HG02610 (cell line): ENCODE measurements around the gene SNRPB.
"Not testable (repeated sequence)": the region's sequence is repeated elsewhere in the genome, so short reads cannot be mapped to it uniquely, and the experiment has no call there.

Source experiments
- ATAC-seq: cut with Tn5 transposase; IDR thresholded peaks from one replicate; pipeline ENCODE4 v1.9.1; 2021; ENCODE audit warnings: mild to moderate bottlenecking, moderate library complexity; ENCODE audit not compliant: unreplicated experiment

Gene SNRPB

DNA sequence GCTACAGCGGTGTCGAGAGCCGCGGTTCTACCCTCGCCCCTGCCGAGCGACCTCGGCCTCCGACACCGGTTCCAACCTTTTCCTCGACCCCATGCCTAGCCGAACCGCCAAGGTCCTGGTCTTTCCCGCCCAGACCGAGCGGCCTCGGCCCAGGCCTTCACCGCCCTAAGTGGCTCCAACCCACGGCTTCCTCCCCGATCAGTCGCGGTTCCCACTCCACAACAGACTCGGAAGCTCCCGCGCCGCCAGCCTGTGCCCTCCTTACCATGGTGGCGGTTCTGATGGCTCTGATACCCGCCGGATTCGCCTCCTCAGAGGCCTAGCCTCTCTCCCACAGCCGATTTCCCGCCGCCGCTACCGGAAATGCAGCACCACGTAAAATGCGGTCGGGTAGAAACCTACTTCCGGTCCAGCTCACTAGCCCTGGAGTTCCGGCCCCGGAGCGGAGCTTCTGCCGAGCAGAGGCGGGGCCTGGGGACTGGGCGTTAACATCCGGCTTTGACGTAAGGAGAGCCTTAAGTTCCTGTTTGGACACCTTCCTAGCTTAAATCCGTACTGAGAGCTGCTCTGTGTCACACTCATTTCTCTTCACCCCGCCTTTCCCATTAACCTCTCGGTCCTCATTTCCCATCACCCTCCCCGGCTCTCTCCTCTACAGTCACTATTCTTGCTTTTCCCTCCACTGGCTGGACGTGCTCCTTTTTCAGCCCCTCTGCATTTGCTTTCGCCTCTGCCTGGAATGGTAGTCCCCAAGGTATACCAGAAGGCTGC is at the start of gene SNRPB:
TSS of gene SNRPB (minus strand) at position 367 of the 771 bp plus-strand sequence. CDS start at position 268, 99 bp downstream.
- ATAC-seq = peak; percentile 98

DNA sequence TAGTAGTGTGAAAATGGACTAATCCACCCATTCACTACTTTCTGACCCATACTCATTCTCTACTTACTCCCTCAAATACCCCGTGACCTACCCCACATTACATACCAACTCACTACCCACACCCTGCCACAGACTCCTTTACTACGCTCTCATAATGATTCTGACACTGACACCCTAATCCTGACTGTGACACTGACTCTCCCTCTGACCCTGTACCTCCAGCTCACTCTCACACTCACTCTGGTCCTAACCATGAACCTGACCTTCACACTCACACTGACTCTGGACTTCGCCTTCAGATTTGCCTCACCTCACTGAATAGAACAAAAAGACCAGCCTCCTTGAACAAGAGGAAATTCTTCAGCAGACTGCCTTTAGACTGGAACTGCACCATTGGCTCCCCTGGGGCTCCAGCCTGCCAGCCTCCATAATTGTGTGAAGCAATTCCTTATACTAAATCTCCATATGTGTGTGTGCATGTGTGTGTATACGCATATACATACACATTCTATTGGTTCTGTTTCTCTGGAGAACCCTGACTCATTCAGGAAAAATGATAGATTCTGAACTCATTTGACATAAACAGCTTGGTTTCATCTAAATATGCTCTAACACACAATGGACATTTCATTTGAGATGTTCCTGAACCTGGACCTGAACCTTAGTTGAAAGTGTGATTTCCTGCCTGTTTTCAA is 48.7 kb upstream of the SNRPB start:
- ATAC-seq = no peak

DNA sequence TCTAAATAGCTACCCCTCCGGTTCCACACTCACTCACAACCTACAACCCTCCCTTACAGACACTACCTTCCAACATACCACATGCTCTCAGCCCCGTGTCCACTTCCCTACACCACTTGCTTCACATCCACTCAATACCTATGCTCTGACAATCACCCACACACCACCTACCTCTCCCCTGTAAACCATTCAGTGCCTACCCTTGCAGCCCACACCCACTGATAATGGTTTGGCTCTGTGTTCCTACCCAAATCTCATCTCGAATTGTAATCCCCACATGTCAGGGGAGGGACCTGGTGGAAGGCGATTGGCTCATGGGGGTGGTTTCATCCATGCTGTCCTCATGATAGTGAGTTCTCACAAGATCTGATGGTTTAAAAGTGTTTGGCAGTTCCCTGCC is 48.0 kb upstream of the SNRPB start:
- ATAC-seq = no peak

DNA sequence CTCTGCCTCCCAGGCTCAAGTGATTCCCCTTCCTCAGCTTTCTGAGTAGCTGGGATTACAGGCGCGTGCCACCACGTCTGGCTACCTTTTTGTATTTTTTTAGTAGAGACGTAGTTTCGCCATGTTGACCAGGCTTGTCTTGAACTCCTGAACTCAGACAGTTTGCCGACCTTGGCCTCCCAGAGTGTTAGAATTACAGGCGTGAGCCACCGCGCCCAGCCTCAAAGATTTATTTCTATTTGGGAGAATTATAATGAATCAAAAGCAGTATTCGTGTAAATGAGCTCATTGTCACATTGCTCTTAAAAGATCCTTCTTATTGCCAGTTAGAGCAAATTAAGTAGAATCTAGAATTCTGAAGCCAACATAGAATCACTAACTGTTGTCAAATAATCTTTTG is 47.5 kb upstream of the SNRPB start:
- ATAC-seq = no peak

DNA sequence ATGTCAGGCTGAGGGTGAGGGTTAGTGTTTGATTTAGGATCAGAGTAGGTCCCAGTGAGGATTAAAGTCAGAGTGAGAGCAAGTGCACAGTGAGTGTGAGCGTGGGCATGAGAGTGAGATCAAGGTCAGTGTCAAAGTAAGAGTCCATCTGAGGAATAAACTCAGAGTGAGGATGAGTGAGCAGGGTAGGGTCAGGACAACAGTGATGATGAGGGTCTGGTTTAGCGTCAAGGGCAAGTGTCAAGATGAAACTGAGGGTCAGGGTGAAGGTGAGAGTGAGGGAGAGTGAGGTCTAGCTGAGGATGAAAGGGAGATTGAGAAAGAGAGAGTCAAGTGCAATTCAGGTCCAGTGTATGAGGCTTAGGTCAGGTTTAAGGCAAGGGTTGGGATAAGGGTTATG is 45.8 kb upstream of the SNRPB start:
- ATAC-seq = no peak

DNA sequence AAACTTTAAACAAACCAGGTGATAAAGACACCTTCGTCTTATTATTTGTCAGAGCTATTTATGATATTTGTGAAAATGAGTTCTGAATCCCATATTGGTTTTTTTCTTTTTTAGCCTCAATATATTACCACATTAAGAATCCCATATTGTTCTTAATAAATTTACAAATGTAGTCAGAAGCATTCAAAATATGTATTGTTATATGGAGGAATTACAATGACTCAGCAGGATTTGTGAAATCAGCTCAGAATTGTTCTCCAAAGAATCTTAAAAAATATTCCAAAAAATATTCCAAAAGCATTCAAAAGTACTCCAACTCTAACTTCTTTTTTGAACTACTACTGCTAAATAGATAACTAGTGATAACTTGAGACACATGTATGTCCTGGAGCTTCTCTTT is 44.6 kb upstream of the SNRPB start:
- no peak for ATAC-seq

DNA sequence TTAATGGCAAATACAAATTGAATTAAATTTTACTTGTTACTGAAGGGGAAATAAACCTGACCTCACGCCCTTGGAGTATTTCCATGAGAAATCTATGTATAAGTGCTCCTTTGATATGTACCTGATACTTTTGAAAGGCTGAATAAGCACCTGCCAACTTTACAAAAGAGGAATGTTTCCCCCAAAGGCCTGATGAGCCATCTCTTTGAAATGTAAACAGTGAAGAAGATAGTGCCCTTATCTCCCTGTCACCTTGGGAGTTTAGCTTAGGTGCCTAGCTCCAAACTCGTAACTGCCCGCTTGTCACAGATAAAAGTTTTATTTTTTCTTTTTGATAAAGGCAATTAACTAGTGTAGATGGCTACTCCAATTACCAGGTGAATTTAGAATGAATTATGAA is 39.2 kb upstream of the SNRPB start:
- ATAC-seq = no peak

DNA sequence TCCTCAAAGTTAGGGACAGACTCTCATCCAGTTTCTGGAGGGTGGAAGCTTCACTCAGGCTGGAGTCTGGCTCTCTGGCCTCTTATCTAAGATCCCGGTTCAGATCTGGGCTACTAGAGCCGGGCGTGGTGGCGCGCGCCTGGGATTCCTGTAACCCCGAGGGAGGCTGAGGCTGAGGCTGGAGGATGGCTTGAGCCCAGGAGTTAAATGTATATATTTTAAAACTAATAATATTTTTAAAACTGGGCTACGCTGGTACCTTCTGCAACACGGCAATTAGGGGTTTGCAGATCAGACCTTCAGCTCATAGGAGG is 38.8 kb upstream of the SNRPB start:
- ATAC-seq = no peak

DNA sequence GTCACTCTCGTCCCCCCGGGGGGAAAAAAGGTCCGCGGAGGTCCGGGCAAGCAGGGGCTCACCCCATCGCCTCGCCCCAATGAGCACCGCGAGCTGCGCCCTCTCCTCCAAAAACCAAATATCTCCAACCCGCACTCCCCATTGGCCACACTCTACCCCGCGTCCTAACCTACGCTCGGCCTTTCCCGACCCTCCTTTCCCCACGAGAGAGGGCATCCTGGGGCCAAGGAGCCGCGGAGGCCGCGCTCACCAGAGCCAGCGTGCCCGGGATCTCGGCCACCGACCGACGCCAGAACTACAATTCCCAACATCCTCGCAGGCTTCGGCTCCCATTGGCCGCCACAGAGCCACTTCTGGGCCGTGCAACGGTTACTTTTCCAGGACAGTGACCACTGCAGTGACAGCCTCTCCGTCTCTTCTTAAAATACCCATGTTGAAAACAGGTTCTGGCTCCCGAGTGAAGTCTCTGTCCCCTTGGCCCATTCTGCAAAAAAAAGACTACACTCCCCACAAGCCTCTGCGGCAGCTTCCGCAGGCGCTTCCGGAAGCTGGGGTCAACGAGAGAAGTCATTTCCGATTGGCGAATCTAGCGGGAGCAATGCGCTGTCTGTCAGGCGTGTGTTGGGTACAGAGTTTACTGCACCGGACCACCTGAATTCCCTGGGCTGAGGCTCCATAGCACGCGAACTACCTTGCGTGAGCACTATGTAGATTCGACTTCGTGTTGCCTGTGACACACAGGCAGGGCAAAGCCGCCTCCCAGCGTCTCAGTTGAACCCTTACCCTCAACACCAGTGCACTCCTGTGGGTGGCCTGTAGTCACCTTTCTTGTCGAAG is 38.3 kb upstream of the SNRPB start, which contains the start of gene ZNF343:
TSS of gene ZNF343 (minus strand) at position 285 of the 837 bp plus-strand sequence. CDS start 15,020 bp downstream, outside the sequence.
- ATAC-seq = peak; percentile 91

DNA sequence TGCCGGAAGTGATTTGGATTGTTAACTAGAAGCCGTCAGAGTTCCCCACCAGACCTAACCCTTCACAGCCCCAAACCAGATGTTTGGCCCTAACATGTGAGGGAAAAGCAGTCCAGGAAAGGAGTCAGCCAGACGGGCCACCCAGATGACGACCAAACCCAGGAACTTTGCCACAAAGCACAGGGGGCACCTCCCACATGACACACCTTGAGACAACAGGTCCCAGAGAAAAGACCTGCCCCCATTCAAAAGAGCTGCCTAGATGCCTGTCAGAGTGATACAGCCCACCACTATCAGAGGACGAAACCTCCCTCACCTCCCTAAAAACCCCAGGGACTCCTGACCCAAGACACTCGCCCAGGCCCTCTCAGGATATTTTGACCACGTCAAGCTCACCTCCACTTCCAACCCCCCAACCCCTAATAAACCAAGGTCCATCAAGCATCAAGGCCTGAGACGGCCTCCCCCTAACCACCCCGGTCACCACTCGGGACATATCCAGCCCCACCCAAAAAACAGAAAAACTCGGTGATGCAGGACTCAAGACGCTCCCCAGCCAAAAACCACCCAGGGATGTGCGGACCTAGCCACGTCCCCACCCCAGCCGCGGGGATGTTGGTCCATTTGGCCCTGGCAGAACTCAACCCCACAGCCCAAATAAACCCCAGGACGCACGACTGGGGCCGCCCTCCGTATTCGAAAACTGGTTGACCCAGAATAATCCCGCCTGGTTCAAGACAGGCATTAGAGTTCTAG is 37.5 kb upstream of the SNRPB start:
- ATAC-seq = no peak

DNA sequence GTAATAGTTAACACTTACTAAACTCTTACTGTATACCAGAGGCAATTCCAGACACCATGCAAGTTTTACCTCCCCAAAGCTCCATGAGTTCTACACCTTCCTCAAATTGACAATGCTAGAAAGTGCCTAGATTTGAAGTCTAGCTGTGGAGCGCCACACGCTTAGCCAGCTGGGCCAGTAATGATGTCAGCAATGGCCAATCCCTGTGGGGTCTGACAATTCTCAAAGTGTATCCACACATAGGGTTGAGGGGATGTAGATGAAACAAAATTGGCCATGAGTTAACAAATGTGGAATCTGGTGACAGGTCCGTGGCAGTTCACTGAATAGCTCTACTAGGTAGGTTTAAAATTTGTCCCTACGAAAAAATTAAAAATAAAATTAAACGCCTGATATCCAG is 36.9 kb upstream of the SNRPB start:
- no peak for ATAC-seq

DNA sequence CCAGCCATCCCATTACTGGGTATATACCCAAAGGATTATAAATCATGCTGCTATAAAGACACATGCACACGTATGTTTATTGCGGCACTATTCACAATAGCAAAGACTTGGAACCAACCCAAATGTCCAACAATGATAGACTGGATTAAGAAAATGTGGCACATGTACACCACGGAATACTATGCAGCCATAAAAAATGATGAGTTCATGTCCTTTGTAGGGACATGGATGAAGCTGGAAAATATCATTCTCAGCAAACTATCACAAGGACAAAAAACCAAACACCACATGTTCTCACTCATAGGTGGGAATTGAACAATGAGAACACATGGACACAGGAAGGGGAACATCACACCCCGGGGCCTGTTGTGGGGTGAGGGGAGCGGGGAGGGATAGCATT is 35.8 kb upstream of the SNRPB start:
- ATAC-seq = not testable (repeated sequence)

DNA sequence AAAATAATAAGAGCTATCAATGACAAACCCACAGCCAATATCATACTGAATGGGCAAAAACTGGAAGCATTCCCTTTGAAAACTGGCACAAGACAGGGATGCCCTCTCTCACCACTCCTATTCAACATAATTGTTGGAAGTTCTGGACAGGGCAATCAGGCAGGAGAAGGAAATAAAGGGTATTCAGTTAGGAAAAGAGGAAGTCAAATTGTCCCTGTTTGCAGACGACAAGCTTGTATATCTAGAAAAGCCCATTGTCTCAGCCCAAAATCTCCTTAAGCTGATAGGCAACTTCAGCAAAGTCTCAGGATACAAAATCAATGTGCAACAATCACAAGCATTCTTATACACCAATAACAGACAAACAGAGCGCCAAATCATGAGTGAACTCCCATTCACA is 34.2 kb upstream of the SNRPB start:
- ATAC-seq = not testable (repeated sequence)

DNA sequence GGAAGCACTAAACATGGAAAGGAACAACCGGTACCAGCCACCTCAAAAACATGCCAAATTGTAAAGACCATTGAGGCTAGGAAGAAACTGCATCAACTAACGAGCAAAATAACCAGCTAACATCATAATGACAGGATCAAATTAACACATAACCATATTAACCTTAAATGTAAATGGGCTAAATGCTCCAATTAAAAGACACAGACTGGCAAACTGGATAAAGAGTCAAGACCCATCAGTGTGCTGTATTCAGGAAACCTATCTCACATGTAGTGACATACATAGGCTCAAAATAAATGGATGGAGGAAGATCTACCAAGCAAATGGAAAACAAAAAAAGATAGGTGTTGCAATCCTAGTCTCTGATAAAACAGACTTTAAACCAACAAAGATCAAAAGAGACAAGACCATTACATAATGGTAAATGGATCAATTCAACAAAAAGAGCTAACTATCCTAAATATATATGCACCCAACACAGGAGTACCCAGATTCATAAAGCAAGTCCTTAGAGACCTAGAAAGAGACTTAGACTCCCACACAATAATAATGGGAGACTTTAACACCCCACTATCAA is 32.3 kb upstream of the SNRPB start:
- not testable (repeated sequence) for ATAC-seq

DNA sequence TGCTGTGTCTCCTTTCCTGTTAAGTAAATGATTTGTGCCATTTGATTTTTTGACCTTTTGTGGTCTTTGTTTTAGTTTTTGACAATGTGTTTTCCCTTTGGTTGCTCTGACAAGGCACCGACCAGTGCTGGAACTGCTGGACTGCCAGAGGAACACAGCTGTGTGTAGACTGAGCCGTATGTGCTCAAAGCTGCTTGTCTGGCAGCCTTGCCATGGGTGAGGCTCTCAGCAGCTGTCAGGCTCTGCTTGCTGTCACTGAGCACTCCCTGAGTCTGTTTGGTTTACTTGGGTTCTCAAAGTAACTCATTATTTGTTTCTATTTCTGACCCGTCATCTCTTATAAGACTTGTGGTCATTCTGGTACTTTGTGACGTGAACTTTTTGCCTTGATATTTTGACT is 15.1 kb upstream of the SNRPB start:
- ATAC-seq = no peak

DNA sequence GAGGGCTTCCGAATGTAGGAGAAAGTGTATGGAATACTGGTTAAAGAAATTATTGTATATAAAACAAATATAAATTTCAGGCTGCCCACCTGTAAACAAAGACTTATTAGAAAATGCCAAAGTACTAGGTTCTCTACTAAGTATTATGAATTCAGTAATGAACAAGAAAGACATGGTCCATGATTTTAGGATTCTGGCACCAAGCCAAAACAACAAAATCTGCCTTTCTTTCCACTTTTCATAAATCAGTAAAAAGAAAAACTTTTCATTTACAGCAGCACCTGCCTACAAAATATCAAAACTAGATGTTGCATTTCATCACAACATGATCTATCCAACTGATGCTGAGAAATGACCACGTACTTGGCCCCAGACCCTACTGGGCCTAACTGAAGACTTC is 14.5 kb upstream of the SNRPB start:
- no peak for ATAC-seq

DNA sequence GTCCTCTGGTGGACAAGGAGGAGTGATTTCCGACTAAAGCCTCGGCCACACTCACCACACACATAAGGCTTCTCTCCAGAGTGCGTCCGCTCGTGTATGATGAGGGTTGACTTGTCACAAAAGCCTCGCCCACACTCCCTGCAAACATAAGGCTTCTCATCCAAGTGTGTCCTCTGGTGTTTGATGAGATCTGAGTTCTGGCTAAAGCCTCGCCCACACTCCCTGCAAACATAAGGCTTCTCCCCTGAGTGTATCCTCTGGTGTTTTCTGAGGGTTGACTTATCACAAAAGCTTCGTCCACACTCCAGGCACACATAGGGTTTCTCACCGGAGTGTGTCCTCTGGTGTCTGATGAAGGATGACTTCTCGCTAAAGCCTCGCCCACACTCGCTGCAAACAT is 12.9 kb upstream of the SNRPB start:
- no peak for ATAC-seq

DNA sequence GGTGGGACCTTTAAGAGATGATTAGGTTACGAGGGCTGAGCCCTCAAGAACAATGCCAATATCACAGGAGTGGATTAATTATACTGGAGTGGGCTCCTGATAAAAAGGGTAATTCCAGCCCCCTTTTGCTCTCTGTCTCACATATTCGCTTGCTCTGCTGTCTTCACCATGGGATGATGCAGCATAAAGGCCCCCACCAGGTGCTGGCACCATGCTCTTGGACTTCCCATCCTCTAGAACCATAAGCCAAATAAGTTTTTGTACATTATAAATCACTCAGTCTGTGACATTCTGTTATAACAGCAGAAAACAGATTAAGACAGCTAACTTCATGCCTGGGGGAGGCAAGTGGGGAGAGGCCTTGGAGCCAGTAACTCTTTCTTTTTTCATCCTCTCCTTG is 9.8 kb upstream of the SNRPB start:
- ATAC-seq = no peak

DNA sequence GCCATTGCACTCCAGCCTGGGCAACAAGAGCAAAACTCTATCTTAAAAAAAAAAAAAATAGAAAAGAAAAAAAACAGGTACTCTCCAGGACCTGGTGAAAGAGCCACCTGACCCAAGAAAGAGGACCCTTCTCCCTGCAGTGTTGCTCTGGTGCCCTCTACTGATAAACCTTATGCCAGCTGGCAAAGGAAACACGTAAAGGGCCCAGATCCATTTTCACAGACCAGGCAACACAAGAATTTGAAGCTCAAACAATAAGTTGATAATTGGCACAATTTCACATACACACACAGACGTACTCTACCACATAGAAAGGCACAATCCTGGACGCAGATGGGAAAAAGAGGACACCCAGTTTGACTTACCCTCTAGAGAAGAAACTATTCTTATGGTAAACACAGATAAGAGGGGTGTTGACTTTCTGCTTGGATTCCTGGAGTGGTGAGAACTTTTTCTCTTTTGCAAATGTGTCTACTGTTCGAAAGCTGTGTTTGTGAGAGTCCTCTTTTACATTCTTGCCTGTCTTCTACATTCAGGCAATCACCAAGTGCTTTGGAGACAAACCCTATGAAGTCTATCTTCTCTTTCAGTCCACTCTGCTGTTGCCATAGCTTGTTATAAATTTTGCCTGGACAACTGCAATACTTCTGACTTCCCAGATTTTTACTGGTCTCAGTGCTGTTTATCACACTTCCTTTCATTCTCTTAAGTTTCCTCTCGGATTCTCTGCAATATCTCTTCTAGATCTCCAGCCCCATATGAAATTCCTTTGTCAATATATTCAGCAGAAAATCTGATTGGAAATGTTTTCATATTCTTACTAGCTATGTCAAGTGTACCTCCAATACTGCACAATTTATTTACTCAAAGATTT is 6.4 kb upstream of the SNRPB start:
- no peak for ATAC-seq
